ENCODE data around the gene CIRBP. TPM values are rescaled to one million over a fixed set of nuclear protein-coding genes. Genes with fewer than 3 reads are reported as not detected.

CIRBP gene
- total RNA-seq, 1 donor from 2014 or later: 295 TPM

DNA sequence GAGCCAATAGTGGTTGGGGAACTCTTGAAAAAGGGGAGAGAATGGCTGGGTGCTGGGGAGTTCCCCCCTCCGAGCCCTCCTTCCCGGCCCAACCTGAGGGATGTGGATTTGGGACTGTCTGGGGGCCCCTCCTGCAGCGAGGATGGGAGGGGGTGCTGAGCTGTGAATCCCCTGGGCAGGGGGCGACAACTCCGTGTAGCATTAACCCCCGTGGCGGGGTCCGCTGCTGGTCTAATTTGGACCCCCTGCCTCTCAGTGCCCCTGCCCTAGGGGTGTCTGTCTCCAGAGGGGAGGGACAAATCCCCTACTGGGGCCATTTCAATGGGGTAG, 11.0 kb upstream of the CIRBP start:
- DNase-seq (ENCODE audit: low spot score): no peak
- no peak overlapping the region for H3K4me3 Mint-ChIP-seq (ENCODE audit: unreplicated experiment)
- peaks cover 20% of the 10 kb centered on the region for H3K36me3 Mint-ChIP-seq (ENCODE audit: low read depth)
- H3K9me3 Mint-ChIP-seq (ENCODE audit: low read depth): no peaks in the 10 kb centered on the region
- peak overlapping the region; percentile 96 for H3K27ac Mint-ChIP-seq (ENCODE audit: unreplicated experiment)
- no peak for TF ChIP-seq CTCF (IDR thresholded peaks at IDR 0.05)
- H3K27me3 Mint-ChIP-seq (ENCODE audit: low read depth): no peaks in the 10 kb centered on the region
- H3K4me1 Mint-ChIP-seq (ENCODE audit: low read depth): peaks cover 81% of the 10 kb centered on the region

DNA sequence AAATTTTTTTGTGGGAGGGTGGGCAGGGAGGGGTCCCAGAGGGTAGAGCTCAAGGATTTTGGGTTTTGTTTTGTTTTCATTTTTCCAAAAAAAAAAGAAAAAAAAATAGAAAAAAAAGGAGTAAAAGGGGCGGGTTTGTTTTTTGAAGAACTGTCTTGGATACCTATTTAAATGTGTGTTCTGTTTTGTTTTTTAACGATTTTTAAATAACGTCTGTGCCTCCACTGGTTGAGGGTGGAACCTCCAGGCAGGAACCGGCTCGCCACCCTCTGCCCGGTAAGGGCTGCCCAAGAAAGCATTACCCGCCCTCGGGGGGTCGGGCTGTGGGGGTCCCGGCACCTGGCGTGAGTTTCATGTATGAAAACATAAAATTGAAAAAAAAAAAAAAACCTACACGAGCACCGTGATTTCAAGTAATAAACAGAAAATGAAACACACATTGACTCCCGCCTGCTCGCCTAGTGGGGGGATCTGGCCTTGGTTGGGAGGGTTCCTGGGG, 10.4 kb upstream of the CIRBP start:
- Mint-ChIP-seq H3K4me3 (ENCODE audit: unreplicated experiment) (peak overlapping the region; percentile 36), H3K27ac (ENCODE audit: unreplicated experiment) (peak overlapping the region; percentile 96), H3K36me3 (ENCODE audit: low read depth) (peaks cover 18% of the 10 kb centered on the region), H3K27me3 (ENCODE audit: low read depth) (no peaks in the 10 kb centered on the region), H3K4me1 (ENCODE audit: low read depth) (peaks cover 79% of the 10 kb centered on the region), H3K9me3 (ENCODE audit: low read depth) (no peaks in the 10 kb centered on the region)
- peak; percentile 18 for TF ChIP-seq CTCF (IDR thresholded peaks at IDR 0.05)
- no peak for DNase-seq (ENCODE audit: low spot score)

GRCh38 chr19:1259206-1259875, 9.8 kb upstream of the CIRBP start:
- Mint-ChIP-seq H3K9me3 (ENCODE audit: low read depth) (no peaks in the 10 kb centered on the region), H3K4me3 (ENCODE audit: unreplicated experiment) (peak overlapping the region; percentile 36), H3K27me3 (ENCODE audit: low read depth) (no peaks in the 10 kb centered on the region), H3K27ac (ENCODE audit: unreplicated experiment) (peak overlapping the region; percentile 96), H3K4me1 (ENCODE audit: low read depth) (peaks cover 81% of the 10 kb centered on the region), H3K36me3 (ENCODE audit: low read depth) (peaks cover 18% of the 10 kb centered on the region)
- no peak for DNase-seq (ENCODE audit: low spot score)
- peak; percentile 7 for TF ChIP-seq CTCF (IDR thresholded peaks at IDR 0.05)

DNA sequence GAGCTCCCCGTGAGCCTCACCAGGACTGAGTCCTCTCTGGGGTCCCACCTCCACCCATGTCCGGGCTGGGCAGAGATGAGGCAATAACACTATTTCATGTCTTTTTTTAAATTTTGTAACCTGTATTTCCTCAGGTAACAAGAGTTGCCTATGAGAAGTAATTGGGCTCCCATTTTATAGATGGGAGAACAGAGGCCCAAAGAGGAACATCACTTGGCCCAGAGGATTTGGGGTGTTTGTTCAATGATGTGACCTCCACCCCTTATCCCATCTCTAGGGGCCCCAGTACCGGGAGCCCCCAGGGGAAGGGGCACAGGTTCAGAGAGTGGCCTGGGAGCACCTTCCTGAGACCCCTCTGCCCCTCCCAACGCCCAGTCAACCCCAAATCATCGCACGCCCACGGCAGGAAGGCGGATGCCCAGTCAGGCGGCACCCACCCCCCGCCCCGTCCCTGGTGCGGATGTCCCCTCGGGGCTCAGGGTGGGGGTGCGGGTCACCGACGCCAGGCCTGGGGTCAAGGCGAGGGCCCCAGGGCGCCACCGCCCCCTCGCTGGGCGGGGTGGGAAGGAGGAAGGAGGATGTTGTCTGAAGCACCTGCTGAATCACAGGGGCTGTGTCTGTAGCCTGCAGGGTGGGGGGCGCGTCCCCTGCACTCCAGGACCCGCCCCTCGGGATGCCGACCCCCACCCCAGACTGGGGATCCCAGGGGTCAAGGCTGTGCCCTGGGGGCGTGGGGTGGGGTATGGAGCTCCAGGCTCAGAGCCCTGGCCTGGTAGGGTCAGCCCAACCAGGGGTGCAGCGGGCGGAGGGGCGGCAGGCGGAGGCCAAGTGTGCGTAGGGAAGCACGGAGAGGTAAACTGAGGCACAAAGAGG, 9.0 kb upstream of the CIRBP start:
- H3K9me3 Mint-ChIP-seq (ENCODE audit: low read depth): no peaks in the 10 kb centered on the region
- H3K27me3 Mint-ChIP-seq (ENCODE audit: low read depth): no peaks in the 10 kb centered on the region
- no peak for DNase-seq (ENCODE audit: low spot score)
- H3K4me3 Mint-ChIP-seq (ENCODE audit: unreplicated experiment): peak overlapping the region; percentile 36
- TF ChIP-seq CTCF (IDR thresholded peaks at IDR 0.05): no peak
- H3K4me1 Mint-ChIP-seq (ENCODE audit: low read depth): peaks cover 80% of the 10 kb centered on the region
- H3K27ac Mint-ChIP-seq (ENCODE audit: unreplicated experiment): peak overlapping the region; percentile 96
- peaks cover 13% of the 10 kb centered on the region for H3K36me3 Mint-ChIP-seq (ENCODE audit: low read depth)

DNA sequence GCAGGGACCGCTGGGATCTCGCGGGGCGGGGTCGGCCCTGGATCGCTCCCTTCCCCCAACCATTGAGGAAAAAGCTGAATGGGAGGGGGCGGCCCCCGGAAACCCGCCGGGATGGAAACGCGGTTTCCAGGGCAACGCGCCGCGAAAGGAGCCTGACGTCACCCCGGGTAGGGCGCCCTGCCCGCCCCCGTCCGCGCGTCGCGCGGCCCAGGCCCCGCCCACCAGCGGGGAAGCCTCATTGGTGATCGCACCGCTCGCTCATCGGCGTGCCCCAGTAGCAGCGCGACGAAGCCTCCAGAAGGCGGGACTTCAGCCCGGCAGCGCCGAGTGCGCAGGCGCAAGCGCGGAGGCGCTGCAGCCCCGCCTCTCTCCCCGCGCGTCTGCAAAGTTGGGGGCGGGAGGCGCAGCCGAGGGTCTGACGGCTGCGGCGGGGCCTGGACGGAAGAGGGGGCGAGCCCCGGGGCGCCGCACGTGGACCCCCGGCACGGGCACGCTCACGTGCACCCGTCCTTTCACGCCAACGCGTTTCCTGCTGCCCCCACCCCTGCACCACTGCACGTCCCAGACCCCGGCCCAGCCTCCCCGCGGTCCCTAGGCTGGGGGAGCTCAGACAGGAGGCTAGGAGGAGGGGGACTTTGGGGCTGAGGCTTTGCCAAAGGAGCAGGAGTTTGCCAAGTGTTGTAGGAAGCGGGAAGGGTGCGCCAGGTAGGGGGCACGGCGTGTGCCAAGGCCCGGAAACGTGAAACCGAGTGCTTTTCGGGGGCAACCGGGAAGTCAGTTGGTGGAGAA, 8.2 kb upstream of the CIRBP start:
- H3K9me3 Mint-ChIP-seq (ENCODE audit: low read depth): no peaks in the 10 kb centered on the region
- no peak for TF ChIP-seq CTCF (IDR thresholded peaks at IDR 0.05)
- peaks cover 80% of the 10 kb centered on the region for H3K4me1 Mint-ChIP-seq (ENCODE audit: low read depth)
- DNase-seq (ENCODE audit: low spot score): no peak
- peaks cover 9% of the 10 kb centered on the region for H3K36me3 Mint-ChIP-seq (ENCODE audit: low read depth)
- peak overlapping the region; percentile 69 for H3K4me3 Mint-ChIP-seq (ENCODE audit: unreplicated experiment)
- H3K27ac Mint-ChIP-seq (ENCODE audit: unreplicated experiment): peak overlapping the region; percentile 88
- no peaks in the 10 kb centered on the region for H3K27me3 Mint-ChIP-seq (ENCODE audit: low read depth)
